HG03521 (cell line): ENCODE results near the gene DDX47.
"Not testable (repeated sequence)": the region's sequence is repeated elsewhere in the genome, so short reads cannot be mapped to it uniquely, and the experiment has no call there.

ENCODE experiments used
- ATAC-seq: cut with Tn5 transposase; IDR thresholded peaks from one replicate; pipeline ENCODE4 v1.9.1; 2021; ENCODE audit warnings: mild to moderate bottlenecking, moderate library complexity; ENCODE audit not compliant: unreplicated experiment

The DDX47 gene

DNA sequence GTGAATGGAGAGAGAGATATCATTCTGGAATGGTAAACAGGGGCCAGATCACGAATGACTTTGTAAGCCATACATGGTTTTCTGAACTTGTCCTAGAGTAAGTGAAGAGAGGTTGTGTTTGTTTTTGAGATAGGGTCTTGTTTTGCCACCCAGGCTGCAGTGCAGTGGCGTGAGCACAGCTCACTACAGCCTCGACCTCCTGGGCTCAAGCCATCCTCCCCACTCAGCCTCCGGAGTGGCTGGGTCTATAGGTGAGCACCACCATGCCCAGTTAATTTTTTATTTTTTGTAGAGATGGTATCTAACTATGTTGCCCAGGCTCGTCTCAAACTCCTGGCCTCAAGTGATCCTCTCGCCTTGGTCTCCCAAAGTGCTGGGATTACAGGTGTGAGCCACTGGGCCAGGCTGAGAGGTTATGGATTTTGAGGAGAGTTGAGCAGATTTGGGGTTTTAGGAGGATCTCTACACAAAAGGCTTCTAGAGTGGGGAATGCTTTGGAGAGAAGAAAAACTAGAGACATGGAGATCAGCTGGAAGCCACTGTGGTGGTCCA, 58.5 kb downstream of the DDX47 start:
- no peak for ATAC-seq

DNA sequence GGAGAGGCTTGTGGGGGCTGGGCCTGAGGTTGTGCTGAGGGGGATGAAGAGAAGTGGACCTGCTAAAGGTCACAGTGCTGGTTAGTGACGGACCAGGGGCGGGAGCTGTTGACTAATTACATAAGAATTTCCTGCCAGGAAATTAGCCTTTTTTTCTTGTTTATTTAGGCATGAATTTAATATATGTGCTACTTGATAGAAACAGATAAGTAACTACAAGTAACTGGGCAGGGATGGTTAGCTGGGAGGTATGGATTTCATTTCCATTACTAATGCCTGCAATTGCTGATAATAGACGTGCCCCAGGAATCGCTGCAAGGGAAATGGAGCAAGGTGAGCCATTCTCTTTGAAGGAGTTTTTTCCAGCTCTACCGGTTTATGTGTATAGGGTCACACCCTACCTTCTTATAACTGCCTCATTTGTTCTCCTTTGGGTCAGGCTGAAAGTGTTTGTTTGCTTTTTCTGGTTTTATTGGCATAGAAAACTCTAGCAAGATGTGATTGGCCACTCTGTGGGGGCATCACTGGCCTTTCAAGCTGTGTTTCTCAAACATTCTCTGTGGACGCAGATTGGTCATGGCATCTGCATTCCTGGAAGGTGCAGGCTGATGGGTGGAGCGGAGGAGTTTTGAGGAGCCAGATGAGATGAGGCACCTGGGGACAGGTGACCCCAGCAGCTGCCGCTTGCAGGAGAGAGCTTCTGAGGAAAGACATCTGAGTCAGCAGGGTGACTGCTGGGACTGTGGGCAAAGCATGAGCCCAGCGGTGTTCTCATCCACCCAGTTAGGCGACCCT, 59.2 kb downstream of the DDX47 start:
- ATAC-seq, result no peak

DNA sequence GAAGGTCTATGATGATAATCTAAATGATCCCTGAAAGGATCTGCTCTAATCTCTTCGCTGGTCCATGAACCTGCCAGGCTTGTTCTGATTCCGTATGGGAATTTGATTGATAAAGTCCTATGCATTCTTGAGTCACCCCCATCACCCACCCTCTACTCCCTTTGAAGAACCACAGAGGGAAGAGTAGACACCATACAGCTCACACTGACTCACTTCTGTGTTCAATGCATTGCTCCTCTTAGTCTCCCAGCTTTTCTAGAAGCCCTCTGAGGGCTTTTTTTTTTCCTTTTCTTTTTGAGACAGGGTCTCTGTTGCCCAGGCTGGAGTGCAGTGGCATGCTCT, 59.8 kb downstream of the DDX47 start:
- ATAC-seq, result no peak

DNA sequence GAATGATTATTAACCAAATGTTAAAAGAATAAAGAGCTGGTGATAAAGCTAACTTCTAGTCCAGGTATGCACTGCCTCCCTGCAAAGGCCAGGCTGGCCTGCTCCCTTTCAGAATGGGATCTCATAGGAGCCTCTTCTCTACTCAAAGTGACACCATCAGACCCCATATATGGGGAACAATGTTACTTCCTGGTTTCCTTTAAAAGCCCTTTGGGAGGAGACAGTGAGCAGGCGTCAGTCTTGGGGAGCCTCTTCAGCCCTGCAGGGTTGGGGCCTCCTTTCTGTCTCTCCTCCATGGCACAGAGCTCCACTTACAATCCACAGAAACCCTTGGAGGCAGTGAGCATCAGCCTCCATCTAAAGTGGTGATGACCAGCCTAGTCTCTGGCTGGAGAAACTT, 60.9 kb downstream of the DDX47 start:
- ATAC-seq, result no peak

DNA sequence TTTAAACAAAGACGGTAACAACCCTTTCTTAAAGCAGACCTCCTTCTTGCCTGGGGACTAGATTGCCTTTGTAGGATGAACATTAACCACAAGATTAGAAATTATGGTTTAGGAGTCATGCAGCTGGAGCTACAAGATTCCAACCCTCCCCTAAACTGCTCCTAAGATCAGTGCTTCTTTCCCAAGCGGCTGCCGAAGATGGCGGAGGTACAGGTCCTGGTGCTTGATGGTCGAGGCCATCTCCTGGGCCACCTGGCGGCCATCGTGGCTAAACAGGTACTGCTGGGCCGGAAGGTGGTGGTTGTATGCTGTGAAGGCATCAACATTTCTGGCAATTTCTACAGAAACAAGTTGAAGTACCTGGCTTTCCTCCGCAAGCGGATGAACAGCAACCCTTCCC, 62.2 kb downstream of the DDX47 start:
- not testable (repeated sequence) for ATAC-seq

DNA sequence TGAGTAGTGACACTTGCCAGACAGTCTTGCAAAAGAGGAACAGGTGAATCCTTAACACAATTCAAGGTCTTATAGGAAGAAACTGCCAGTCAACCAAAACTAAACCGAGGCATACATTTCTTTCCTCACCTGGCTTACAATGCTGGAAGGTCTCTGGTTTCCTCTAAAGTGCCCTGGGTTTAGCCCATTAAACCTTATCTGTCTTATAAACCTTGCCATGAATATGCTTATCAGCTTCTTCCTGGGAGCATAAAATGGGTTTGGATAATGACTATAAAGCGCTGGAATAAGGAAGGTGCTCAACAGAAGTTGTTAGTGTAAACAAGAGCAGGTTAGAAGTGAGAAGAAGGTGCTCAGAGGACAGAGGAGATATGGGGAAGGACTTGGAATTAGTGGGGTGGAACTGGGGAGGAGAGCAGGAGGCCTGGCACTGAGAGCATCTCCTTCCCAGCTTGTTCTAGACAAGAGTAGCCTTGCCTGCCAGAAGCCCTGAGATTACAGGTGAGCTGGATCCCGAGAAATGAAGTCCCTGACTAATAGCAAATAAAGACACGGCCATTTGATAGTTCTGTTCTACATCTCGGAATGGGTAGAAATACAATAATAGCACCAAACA, 64.1 kb downstream of the DDX47 start:
- no peak for ATAC-seq

DNA sequence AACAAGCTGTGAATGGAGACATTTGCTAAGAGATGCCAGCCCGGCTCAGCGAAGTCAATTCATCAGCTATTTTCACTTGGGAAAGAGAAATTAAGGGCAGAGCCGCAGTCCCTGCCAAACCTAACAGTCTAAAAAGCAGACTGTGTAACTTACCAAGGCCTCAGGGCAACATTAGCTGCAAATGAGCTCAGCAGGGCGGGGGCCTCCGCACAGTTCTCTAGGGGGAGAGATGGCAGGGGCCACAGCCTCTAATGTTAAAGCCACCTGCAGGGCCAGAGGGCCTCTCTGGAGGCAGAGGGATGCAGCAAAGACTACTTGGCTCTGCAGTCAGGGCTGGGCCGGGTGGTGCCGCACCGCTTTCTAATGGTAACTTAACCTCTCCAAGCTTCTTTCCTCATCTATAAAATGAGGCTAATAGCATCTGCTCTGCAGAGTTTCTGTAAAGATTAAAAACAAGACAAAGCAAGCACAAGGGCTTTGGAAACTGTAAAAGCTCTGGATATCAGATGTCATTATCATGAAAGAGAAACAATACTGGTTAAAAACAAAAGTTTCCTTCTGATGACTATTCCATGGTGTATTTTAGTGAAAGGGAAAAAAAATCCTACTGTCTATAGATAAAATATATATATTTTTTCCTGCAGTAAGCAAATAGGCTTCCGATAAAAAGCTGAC, 64.8 kb downstream of the DDX47 start:
- ATAC-seq, result no peak
